Neural cell (in vitro differentiated cells): ENCODE data around the gene HDAC4. TPM values are rescaled to one million over a fixed set of nuclear protein-coding genes. Genes with fewer than 3 reads are reported as not detected.

ENCODE experiments used
- H2AFZ ChIP-seq: fragments of 200-600, 300-800 bp; sonication (generic), shearing (Covaris generic); 2 replicates; pipeline ENCODE4 v1.6.0; 2014; ENCODE audit warnings: low read depth, mild to moderate bottlenecking, antibody characterized with exemption, low read length, moderate library complexity
- H3F3A ChIP-seq: fragments of 200-600 bp; shearing (Covaris generic); 2 replicates; pipeline ENCODE4 v1.6.1; 2016; ENCODE audit warnings: mild to moderate bottlenecking, moderate library complexity, mixed read lengths, antibody characterized with exemption, low read length; ENCODE audit not compliant: insufficient read depth, poor library complexity, severe bottlenecking
- H3K27ac ChIP-seq: fragments of 200-600, 300-800 bp; sonication (generic), shearing (Covaris generic); 2 replicates; pipeline ENCODE4 v1.5.1; 2014; ENCODE audit warnings: mild to moderate bottlenecking, low read length, moderate library complexity
- H3K27me3 ChIP-seq: fragments of 300-800, 200-600 bp; sonication (generic), shearing (Covaris generic); 2 replicates; pipeline ENCODE4 v1.6.0; 2014; ENCODE audit warnings: mild to moderate bottlenecking, low read depth, low read length, moderate library complexity; ENCODE audit not compliant: insufficient read depth
- H3K36me3 ChIP-seq: fragments of 300-800, 200-600 bp; sonication (generic), shearing (Covaris generic); 2 replicates; pipeline ENCODE4 v1.5.1; 2014; ENCODE audit warnings: mild to moderate bottlenecking, antibody characterized with exemption, low read length, moderate library complexity; ENCODE audit not compliant: insufficient read depth
- H3K4me2 ChIP-seq: fragments of 300-800, 200-600 bp; sonication (generic), shearing (Covaris generic); 2 replicates; pipeline ENCODE4 v1.6.0; 2014; ENCODE audit warnings: mild to moderate bottlenecking, low read length
- H3K4me3 ChIP-seq: fragments of 300-800, 200-600 bp; sonication (generic), shearing (Covaris generic); 2 replicates; pipeline ENCODE4 v1.5.1; 2014; ENCODE audit warnings: mild to moderate bottlenecking, low read length, moderate library complexity
- H3K79me2 ChIP-seq: fragments of 200-600 bp; shearing (Covaris generic); replicated peaks from 2 replicates; pipeline ENCODE4 v1.6.0; 2014; ENCODE audit warnings: mild to moderate bottlenecking, low read length, moderate library complexity; ENCODE audit not compliant: insufficient read depth
- H3K9ac ChIP-seq: fragments of 300-800, 200-600 bp; sonication (generic), shearing (Covaris generic); 2 replicates; pipeline ENCODE4 v1.6.1; 2016; ENCODE audit warnings: mild to moderate bottlenecking, low read length, mixed read lengths
- H3K9me2 ChIP-seq: fragments of 200-600 bp; shearing (Covaris generic); 2 replicates; pipeline ENCODE4 v1.6.1; 2016; ENCODE audit warnings: mild to moderate bottlenecking, low read length, mixed read lengths; ENCODE audit not compliant: insufficient read depth
- H3K9me3 ChIP-seq: fragments of 200-600, 300-800 bp; sonication (generic), shearing (Covaris generic); 2 replicates; pipeline ENCODE4 v1.6.1; 2016; ENCODE audit warnings: mild to moderate bottlenecking, mixed run types, low read length, moderate library complexity, mixed read lengths
- H4K20me1 ChIP-seq: fragments of 200-600 bp; shearing (Covaris generic); 2 replicates; pipeline ENCODE4 v1.6.1; 2016; ENCODE audit warnings: mild to moderate bottlenecking, mixed run types; ENCODE audit not compliant: insufficient read depth
- CTCF ChIP-seq: fragments of 450-650 bp; IDR thresholded peaks from 2 replicates; pipeline ENCODE4 v1.5.1; 2014; ENCODE audit warnings: antibody characterized with exemption, mild to moderate bottlenecking, moderate library complexity; ENCODE audit not compliant: poor library complexity, severe bottlenecking
- EP300 ChIP-seq: fragments of 450-650 bp; conservative IDR thresholded peaks from 2 replicates; pipeline ENCODE4 v1.6.1; 2014; ENCODE audit warnings: antibody characterized with exemption, mild to moderate bottlenecking, moderate library complexity; ENCODE audit not compliant: poor library complexity, severe bottlenecking
- EZH2 ChIP-seq: fragments of 200-600, 300-800 bp; shearing (Covaris generic), sonication (generic); IDR thresholded peaks from 2 replicates; pipeline ENCODE4 v1.6.1; 2014; ENCODE audit warnings: antibody characterized with exemption, low read length, borderline replicate concordance, mild to moderate bottlenecking; ENCODE audit not compliant: insufficient read depth, poor library complexity, severe bottlenecking
- MXI1 ChIP-seq: fragments of 450-650 bp; conservative IDR thresholded peaks from 2 replicates; pipeline ENCODE4 v1.6.1; 2014; ENCODE audit warnings: antibody characterized with exemption, mild to moderate bottlenecking; ENCODE audit not compliant: poor library complexity, severe bottlenecking
- POLR2AphosphoS5 ChIP-seq: IDR thresholded peaks from 2 replicates; pipeline ENCODE4 v1.6.1; 2012
- RAD21 ChIP-seq: fragments of 450-650 bp; conservative IDR thresholded peaks from 2 replicates; pipeline ENCODE4 v1.6.1; 2014; ENCODE audit warnings: antibody characterized with exemption, mild to moderate bottlenecking, moderate library complexity
- REST ChIP-seq: IDR thresholded peaks from 2 replicates; pipeline ENCODE4 v1.6.1; 2012; ENCODE audit warnings: borderline replicate concordance
- SMC3 ChIP-seq: fragments of 450-650 bp; conservative IDR thresholded peaks from 2 replicates; pipeline ENCODE4 v1.6.1; 2014; ENCODE audit warnings: antibody characterized with exemption, mild to moderate bottlenecking, moderate library complexity; ENCODE audit not compliant: poor library complexity
- TAF1 ChIP-seq: IDR thresholded peaks from 2 replicates; pipeline ENCODE4 v1.6.1; 2012; ENCODE audit warnings: low read depth
- polyA plus RNA-seq: library from polyadenylated mRNA; depleted of rRNA; stranded (reverse); fragments of >200 nt; gene quantifications from 2 replicates; pipeline ENCODE4 v1.2.3, GENCODE V29; 2014

HDAC4 gene
- polyA plus RNA-seq, 1 donor from 2014 or later, result 3.4 TPM

GRCh38 chr2:239386001-239386670 lies 14.7 kb downstream of the HDAC4 start:
- Histone ChIP-seq H3K9ac (no peak overlapping the region), H3K9me2 (no peaks in the 10 kb centered on the region), H2AFZ (no peak overlapping the region), H3K79me2 (no peaks in the 10 kb centered on the region), H3K27me3 (no peaks in the 10 kb centered on the region), H3F3A (no peaks in the 10 kb centered on the region), H4K20me1 (no peaks in the 10 kb centered on the region), H3K4me2 (no peak overlapping the region), H3K36me3 (no peaks in the 10 kb centered on the region), H3K9me3 (no peaks in the 10 kb centered on the region), H3K4me3 (no peak overlapping the region), H3K27ac (no peak overlapping the region)
- TF ChIP-seq CTCF (no peak), RAD21 (no peak), REST (no peak), POLR2AphosphoS5 (no peak), MXI1 (no peak), TAF1 (no peak), EP300 (no peak), SMC3 (no peak), EZH2 (no peak)

GRCh38 chr2:239385096-239386000 lies 15.5 kb downstream of the HDAC4 start:
- no peaks in the 10 kb centered on the region for H3K36me3 ChIP-seq
- H3K79me2 ChIP-seq, result no peaks in the 10 kb centered on the region
- no peaks in the 10 kb centered on the region for H3K27me3 ChIP-seq
- no peaks in the 10 kb centered on the region for H3F3A ChIP-seq
- no peak overlapping the region for H3K4me2 ChIP-seq
- TF ChIP-seq EP300 (no peak), CTCF (no peak), TAF1 (no peak), POLR2AphosphoS5 (no peak), EZH2 (no peak), REST (no peak), RAD21 (no peak)
- no peak overlapping the region for H3K27ac ChIP-seq
- no peaks in the 10 kb centered on the region for H4K20me1 ChIP-seq
- no peak overlapping the region for H3K9ac ChIP-seq
- H3K4me3 ChIP-seq, result no peak overlapping the region
- H2AFZ ChIP-seq, result no peak overlapping the region
- H3K9me2 ChIP-seq, result no peaks in the 10 kb centered on the region
- no peaks in the 10 kb centered on the region for H3K9me3 ChIP-seq
